Progenitor cell of endocrine pancreas (in vitro differentiated cells): Measurements from ENCODE around the gene DSP. TPM values are rescaled to one million over a fixed set of nuclear protein-coding genes. Genes with fewer than 3 reads are reported as not detected.
A peak's percentile ranks its signal among the peaks of the same experiment; 100 is the strongest.

Source experiments
- DNase-seq: peaks from one replicate; pipeline ENCODE4 v3.0.0; 2021; ENCODE audit warnings: low spot score; ENCODE audit not compliant: unreplicated experiment
- H3K27ac Mint-ChIP-seq: 2 replicates; pipeline ENCODE4 v1.8.0; 2021; ENCODE audit warnings: mild to moderate bottlenecking, moderate library complexity, mixed read lengths
- H3K27me3 Mint-ChIP-seq: 2 replicates; pipeline ENCODE4 v1.8.0; 2021; ENCODE audit warnings: mixed read lengths
- H3K36me3 Mint-ChIP-seq: 2 replicates; pipeline ENCODE4 v1.8.0; 2022; ENCODE audit warnings: mixed read lengths; ENCODE audit not compliant: insufficient read depth
- H3K4me1 Mint-ChIP-seq: 2 replicates; pipeline ENCODE4 v1.8.0; 2021; ENCODE audit warnings: low read depth, mixed read lengths
- H3K4me3 Mint-ChIP-seq: 2 replicates; pipeline ENCODE4 v1.8.0; 2021; ENCODE audit warnings: low read depth, mild to moderate bottlenecking, moderate library complexity, mixed read lengths
- H3K9me3 Mint-ChIP-seq: 2 replicates; pipeline ENCODE4 v1.8.0; 2021; ENCODE audit warnings: low read depth, mixed read lengths
- CTCF ChIP-seq: fragments of 200-600 bp; sonication (generic); IDR thresholded peaks from one replicate; pipeline ENCODE4 v1.5.0; 2021; ENCODE audit warnings: antibody characterized with exemption, mild to moderate bottlenecking; ENCODE audit not compliant: unreplicated experiment
- total RNA-seq: library from RNA; stranded (reverse); gene quantifications from 2 replicates; pipeline ENCODE4 v1.2.1, GENCODE V29; 2021

The DSP gene
- total RNA-seq, 1 donor from 2014 or later, result 365 TPM

DNA sequence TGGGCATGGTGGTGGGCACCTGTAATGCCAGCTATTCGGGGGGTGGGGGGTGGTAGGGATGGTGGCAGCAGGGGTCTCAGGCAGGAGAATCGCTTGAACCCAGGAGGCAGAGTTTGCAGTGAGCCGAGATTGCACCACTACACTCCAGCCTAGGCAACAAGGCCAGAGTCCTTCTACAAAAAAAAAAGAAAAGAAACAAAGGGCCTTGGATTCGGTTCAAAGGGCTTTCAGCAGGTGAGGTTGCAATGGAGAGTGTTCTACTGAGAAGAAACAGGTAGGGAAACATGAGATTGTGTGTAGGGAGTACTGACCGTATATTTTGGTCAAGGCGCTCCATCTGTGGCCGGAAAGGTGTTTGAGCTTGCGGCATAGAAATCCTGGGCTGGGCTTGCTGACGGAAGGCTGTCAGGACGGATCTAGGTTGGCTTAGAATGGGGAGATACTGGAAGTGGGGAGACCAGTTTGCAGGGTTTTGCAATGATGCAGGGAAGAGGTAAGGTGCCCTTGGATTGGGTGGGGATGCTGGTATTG is 40.7 kb upstream of the DSP start:
- Mint-ChIP-seq H3K27me3 (no peaks in the 10 kb centered on the region), H3K36me3 (no peaks in the 10 kb centered on the region), H3K27ac (no peak overlapping the region), H3K4me3 (no peak overlapping the region), H3K9me3 (no peaks in the 10 kb centered on the region), H3K4me1 (peaks cover 19% of the 10 kb centered on the region)
- no peak for DNase-seq
- TF ChIP-seq CTCF, result no peak

DNA sequence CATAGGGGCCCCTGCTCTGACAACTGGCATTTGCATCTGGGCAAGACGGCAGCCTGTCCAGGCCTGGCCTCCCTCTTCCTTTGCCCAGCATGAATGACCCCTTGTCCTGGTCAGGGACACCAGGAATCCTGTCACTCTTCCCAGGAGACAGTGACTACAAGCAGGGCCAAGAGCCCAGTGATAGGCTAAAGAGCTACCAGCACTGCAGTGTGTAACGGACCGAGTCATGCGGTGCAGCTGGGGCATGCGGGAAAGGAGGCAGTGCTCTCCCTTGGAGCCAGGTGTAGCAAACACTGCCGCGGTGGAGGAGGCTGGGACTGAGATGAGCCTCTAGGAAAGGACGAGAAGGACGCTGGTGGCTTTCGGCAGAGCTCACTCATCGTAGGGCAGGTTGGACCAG is 38.7 kb upstream of the DSP start:
- H3K4me1 Mint-ChIP-seq, result peaks cover 20% of the 10 kb centered on the region
- H3K36me3 Mint-ChIP-seq, result no peaks in the 10 kb centered on the region
- H3K27me3 Mint-ChIP-seq, result no peaks in the 10 kb centered on the region
- no peak for TF ChIP-seq CTCF
- no peak overlapping the region for H3K27ac Mint-ChIP-seq
- H3K4me3 Mint-ChIP-seq, result no peak overlapping the region
- no peaks in the 10 kb centered on the region for H3K9me3 Mint-ChIP-seq
- DNase-seq, result no peak

DNA sequence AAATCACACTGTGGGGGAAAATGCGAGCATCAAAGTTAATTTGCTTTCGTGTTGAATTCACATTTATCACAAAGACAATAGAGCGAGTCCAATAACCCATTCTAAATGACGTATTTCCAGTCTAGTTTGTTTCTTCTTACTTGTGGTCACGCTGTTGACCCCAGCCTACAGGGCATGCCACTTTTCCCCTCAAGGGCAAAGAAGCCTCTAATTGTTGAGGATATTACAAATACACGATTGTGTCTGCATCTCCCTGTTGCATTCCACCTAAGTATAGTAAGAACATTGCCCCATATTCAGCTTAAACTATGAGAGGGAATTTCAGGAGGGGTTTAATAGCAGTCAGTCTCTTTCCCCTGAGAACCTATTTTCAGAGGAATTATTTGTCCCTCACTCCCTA is 37.4 kb upstream of the DSP start:
- Mint-ChIP-seq H3K4me1 (peaks cover 20% of the 10 kb centered on the region), H3K36me3 (no peaks in the 10 kb centered on the region), H3K27me3 (no peaks in the 10 kb centered on the region), H3K27ac (no peak overlapping the region), H3K9me3 (no peaks in the 10 kb centered on the region), H3K4me3 (no peak overlapping the region)
- DNase-seq, result no peak
- no peak for TF ChIP-seq CTCF

DNA sequence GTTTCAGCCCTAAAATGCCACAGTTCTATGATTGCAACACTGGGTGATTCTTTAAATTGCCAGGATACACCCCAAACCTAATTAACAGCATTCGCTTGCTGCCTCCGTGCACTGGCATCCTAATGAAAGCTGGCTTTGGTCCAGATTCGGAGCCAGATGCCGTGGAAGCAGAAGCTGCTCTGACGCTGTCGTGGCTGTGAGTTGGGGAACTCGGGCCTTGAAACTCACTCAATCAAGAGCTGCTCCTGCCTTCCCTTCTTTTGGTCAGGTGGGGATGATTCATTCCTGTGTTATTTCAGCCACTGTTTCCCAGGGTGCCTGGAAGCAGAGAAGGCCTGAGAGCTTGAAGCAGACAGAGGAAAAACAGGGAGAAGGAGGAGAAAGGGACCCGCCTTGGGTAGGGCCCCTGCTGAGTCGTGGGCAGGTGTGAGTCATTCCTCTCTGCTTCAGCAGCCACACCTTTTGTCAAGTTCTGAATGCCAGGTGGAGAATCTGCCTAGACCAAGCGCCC is 36.2 kb upstream of the DSP start:
- TF ChIP-seq CTCF, result no peak
- no peaks in the 10 kb centered on the region for H3K36me3 Mint-ChIP-seq

GRCh38 chr6:7507600-7507999 is 33.9 kb upstream of the DSP start:
- H3K36me3 Mint-ChIP-seq, result no peaks in the 10 kb centered on the region
- H3K4me1 Mint-ChIP-seq, result peaks cover 20% of the 10 kb centered on the region
- TF ChIP-seq CTCF, result no peak
- peak overlapping the region; percentile 46 for H3K27ac Mint-ChIP-seq
- no peak overlapping the region for H3K4me3 Mint-ChIP-seq
- no peak for DNase-seq
- H3K9me3 Mint-ChIP-seq, result no peaks in the 10 kb centered on the region
- H3K27me3 Mint-ChIP-seq, result peaks cover 2% of the 10 kb centered on the region

More for the DNA sequence above, 36.2 kb upstream of the DSP start:
- peak overlapping the region; percentile 89 for H3K27ac Mint-ChIP-seq
- DNase-seq, result no peak
- H3K4me3 Mint-ChIP-seq, result no peak overlapping the region
- H3K9me3 Mint-ChIP-seq, result no peaks in the 10 kb centered on the region
- peaks cover 17% of the 10 kb centered on the region for H3K4me1 Mint-ChIP-seq
- no peaks in the 10 kb centered on the region for H3K27me3 Mint-ChIP-seq
